Ishikawa (cell line): ENCODE measurements around the gene LHPP.

Source experiments
- CEBPB ChIP-seq: IDR thresholded peaks from 2 replicates; pipeline ENCODE4 v1.6.1; 2012
- CREB1 ChIP-seq: IDR thresholded peaks from 2 replicates; pipeline ENCODE4 v1.6.1; 2012; ENCODE audit warnings: low read depth
- EGR1 ChIP-seq: IDR thresholded peaks from 2 replicates; pipeline ENCODE4 v1.6.1; 2012
- EP300 ChIP-seq: IDR thresholded peaks from 2 replicates; pipeline ENCODE4 v1.6.1; 2012; ENCODE audit warnings: borderline replicate concordance
- FOXM1 ChIP-seq: IDR thresholded peaks from 2 replicates; pipeline ENCODE4 v1.6.1; 2012; ENCODE audit warnings: low read depth, borderline replicate concordance
- MAX ChIP-seq: IDR thresholded peaks from 2 replicates; pipeline ENCODE4 v1.6.1; 2012
- NFIC ChIP-seq: IDR thresholded peaks from 2 replicates; pipeline ENCODE4 v1.6.1; 2012
- RAD21 ChIP-seq: IDR thresholded peaks from 2 replicates; pipeline ENCODE4 v1.6.1; 2012; ENCODE audit warnings: low read depth
- REST ChIP-seq: IDR thresholded peaks from 2 replicates; pipeline ENCODE4 v1.6.1; 2012; ENCODE audit warnings: low read depth, mild to moderate bottlenecking
- TAF1 ChIP-seq: IDR thresholded peaks from 2 replicates; pipeline ENCODE4 v1.6.1; 2012; ENCODE audit warnings: low read depth, mild to moderate bottlenecking
- TCF12 ChIP-seq: IDR thresholded peaks from 2 replicates; pipeline ENCODE4 v1.6.1; 2012; ENCODE audit warnings: low read depth
- TEAD4 ChIP-seq: IDR thresholded peaks from 2 replicates; pipeline ENCODE4 v1.6.1; 2012
- USF1 ChIP-seq: IDR thresholded peaks from 2 replicates; pipeline ENCODE4 v1.6.1; 2012
- YY1 ChIP-seq: IDR thresholded peaks from 2 replicates; pipeline ENCODE4 v1.6.1; 2012; ENCODE audit warnings: low read depth
- ZBTB7A ChIP-seq: IDR thresholded peaks from 2 replicates; pipeline ENCODE4 v1.6.1; 2012; ENCODE audit warnings: low read depth

LHPP gene

GRCh38 chr10:124470544-124471434 is 9.2 kb downstream of the LHPP start:
- TF ChIP-seq CREB1 (no peak), USF1 (no peak), FOXM1 (no peak), EGR1 (no peak), YY1 (no peak), TAF1 (no peak)

GRCh38 chr10:124472071-124472470 is 10.4 kb downstream of the LHPP start:
- TF ChIP-seq FOXM1 = no peak
- TF ChIP-seq TEAD4 = no peak
- TF ChIP-seq MAX = no peak
- TF ChIP-seq ZBTB7A = no peak
- TF ChIP-seq NFIC = no peak
- TF ChIP-seq EGR1 = no peak
- TF ChIP-seq CEBPB = no peak
- no peak for TF ChIP-seq YY1
- TF ChIP-seq CREB1 = no peak
- TF ChIP-seq USF1 = no peak
- no peak for TF ChIP-seq RAD21
- no peak for TF ChIP-seq REST
- no peak for TF ChIP-seq TAF1
- TF ChIP-seq TCF12 = no peak
- TF ChIP-seq EP300 = no peak

- TF ChIP-seq CEBPB (no peak), USF1 (no peak), ZBTB7A (no peak), EGR1 (no peak), FOXM1 (no peak), TCF12 (no peak), REST (no peak; the same call in 1 of the 2 replicates), RAD21 (no peak), TEAD4 (no peak), EP300 (no peak)
Measured at GRCh38 chr10:124473070-124473469, 11.4 kb downstream of the LHPP start.

- TF ChIP-seq USF1 = no peak
Measured at GRCh38 chr10:124474514-124475070, 13.0 kb downstream of the LHPP start.

- TF ChIP-seq FOXM1 = no peak
- TF ChIP-seq USF1 = no peak
- no peak for TF ChIP-seq TEAD4
- no peak for TF ChIP-seq NFIC
- TF ChIP-seq YY1 = no peak
- no peak for TF ChIP-seq CREB1
- no peak for TF ChIP-seq REST
- no peak for TF ChIP-seq TAF1
- TF ChIP-seq RAD21 = no peak
- TF ChIP-seq ZBTB7A = no peak
- no peak for TF ChIP-seq EP300
Measured at GRCh38 chr10:124476043-124476725, 14.6 kb downstream of the LHPP start.
